Measurements from ENCODE around the gene EML1. TPM values are rescaled to one million over a fixed set of nuclear protein-coding genes. Genes with fewer than 3 reads are reported as not detected.

Gene EML1
- total RNA-seq, 1 donor from 2014 or later: 29.9 TPM

DNA sequence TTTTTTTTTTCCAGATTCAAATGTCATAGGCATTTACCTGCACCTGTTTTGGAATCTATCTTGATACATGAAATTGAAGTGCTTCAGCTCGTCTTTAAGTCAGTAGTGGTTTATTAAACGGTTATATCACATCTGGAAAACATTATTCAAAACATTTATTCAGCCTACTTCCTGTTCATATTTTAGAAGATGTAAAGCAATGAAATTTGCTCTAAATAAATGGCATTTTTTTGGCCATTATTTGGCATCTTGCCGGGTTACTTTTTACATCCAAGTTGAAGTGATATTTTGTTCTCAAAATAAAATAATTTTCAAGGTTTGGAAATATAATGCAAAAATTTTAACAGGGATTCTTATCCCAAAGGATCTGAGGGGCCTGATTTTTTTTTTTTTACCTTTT is 103.1 kb downstream of the EML1 start:
- no peak for DNase-seq (ENCODE audit: low read depth in 2 of 2)

DNA sequence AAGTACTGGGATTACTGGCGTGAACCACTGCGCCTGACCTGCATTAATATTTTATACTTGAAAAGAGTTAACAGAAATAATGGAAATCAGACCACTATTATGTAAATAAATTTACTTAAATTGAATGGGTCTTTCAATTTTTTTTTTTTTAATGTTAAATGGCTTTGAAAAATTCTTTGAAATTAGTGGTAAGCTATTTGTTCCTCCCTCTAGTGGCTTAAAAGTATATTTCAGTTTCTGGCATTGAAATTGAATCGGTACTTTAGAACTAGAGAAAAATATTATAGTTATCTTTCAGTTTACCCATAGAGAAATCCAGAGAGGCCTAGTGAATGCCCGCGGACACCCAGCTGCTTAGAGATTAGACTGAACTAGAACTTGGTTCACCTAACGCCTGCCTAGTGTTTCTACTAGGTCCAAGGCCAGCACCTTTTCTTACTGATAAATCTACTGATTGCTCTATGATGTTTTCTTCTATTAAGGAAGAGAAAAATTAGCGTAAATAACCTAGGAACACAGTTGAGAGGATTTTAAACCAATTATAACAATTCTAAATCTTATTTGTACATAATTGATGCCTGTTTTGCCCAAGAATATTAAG is 106.5 kb downstream of the EML1 start:
- peak; percentile 11 to 29 for DNase-seq (ENCODE audit: low read depth in 2 of 2)

DNA sequence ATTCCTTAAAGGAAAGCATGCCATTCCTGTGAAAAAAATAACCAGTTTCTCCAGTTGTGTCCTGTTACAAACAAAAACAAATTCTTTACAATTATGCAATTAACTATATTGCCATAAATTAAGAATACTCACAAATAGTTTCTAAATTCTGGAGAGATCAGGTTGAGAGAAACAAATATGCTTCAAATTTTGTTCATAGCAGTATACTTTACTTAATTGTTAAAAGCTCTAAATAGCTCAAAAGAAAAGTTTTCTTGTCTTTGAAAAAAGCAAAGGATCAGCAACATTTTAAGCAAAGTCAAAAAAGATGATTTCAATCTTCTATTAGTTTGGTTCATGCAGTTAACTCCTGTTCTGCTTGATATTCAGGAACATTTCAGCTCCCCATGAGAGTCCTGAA is 109.7 kb downstream of the EML1 start:
- DNase-seq (ENCODE audit: low read depth in 2 of 2): no peak

DNA sequence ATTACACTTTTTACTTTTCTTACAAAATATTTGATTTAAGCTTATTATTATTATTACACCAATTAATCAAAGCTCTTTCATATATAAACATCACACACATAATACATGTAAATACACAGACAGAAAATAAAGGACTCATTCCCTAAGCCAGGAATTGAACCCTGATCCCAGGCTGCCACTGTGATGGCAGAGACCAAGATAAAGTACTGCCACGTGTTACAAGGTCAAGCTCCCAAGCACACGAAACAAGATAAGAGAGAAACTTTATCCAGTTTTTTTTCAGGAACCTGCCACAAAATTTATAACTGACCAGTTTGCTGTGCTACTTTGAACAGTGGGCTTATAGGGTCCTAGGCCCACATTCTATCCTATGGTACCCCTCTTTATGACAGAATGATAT is 111.3 kb downstream of the EML1 start:
- no peak for DNase-seq (ENCODE audit: low read depth in 2 of 2)

DNA sequence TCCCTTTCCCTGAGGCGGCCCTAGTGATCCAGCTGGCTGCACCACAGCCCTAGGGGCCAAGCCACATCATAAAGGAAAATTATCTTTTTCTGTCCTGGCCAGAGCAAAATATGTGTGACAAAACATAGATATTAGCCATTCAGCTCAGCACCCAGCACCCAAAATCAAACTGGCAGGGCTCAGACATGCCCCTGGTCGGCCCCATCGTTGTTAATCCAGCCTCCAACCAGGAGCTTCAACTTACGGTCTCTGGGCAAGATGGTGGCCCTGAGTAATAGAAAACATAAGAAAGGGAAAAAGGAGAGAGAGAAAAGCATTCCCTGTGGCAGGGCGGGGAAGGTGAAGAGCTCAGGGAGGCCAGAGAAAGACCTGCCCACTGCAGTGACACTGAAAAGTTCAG is 111.9 kb downstream of the EML1 start:
- DNase-seq (ENCODE audit: low read depth in 2 of 2): no peak

DNA sequence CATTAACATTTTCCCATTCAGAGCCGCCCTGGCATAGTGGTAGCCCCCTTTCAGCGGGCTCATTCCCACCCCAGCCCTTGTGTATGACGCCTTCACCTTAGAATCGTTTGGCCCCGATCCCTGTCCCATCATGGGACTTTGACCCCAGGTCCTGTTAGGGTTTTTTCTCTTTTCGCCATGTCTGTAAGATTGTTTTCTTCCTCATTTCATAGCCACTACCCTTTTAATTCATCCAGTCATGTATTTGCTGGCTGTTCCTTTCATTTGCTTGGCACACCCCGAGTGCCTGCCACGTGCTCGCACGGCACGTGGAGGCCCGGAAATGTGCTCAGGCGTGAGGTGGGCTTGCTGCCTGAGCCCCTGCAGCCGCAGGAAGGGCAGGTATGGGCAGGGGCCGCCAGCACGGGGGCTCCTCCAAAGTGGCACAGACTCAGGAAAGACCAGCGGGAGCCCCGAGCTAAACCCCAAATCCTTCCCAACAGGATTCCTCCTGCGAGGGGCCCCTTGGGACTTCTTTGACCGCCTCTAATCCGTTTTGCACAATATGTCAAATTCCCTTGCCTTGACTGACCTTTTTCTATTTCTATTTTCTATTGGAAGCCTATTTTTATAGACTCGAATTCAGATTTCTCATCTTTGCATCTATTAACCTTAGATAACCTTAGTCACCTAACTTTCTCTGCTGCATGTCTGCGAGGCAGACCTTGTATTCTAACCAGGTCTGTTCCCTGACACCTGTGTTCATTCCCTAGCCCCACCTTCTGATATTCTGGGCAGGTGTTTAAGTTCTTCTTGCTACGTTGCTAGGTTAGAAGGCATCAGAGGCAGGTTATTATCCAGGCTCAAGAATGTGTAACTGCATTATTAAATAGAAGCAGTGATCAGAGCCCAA is 114.8 kb downstream of the EML1 start:
- no peak for DNase-seq (ENCODE audit: low read depth in 2 of 2)

DNA sequence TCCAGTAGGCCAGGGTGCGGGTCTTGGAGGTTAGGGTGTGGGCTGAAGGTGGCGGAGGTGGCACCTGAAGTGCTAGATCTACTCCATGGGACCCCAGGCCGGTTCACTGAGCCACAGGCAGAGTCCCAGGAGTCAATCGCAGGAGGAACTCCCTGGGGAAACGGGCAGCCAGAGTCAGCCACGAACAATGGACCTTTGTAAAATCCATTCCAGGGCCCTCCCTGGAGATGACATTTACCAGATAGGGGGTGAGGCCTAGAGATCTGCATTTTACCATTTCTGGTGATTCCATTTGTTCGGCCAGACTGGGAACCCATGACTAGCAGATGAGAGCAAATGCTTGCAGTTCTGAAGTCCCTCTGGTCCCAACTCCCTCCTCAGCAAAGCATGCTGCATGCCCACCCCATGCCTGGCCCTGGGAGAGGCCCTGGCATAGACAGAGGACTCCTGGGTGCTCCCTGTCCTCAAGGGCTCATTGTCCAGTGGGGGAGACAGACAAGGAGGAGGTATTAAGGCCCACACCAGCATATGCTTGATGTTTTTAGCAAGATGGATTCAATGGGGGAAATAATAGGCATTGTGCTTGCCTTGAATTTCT is 115.5 kb downstream of the EML1 start:
- no peak for DNase-seq (ENCODE audit: low read depth in 2 of 2)

DNA sequence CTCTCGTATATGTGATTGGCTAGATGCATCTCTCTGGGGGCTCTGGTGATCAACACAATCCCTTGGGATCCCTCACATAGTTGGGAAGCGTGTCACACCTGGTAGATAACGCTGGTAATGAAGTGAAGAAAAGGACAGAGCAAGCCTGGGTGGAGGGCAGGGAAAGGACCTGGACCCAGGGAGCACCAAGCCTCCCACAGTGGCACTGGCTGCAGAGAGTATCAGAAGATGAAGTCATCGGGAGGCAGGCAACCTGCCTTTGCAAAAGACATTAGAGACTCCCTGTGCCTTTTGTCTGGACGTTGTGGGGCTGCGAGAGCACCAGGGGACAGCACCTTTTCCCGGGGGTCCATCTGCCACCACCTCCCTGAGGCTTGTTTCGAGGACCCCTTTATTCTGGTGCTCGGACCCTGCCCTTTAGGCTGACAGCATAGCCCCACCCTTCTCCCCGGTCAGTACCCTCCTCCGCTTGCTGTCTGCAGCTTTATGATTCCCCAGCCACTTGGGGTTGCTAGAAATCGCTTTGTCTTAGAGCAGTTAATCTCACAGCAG is 116.4 kb downstream of the EML1 start:
- no peak for DNase-seq (ENCODE audit: low read depth in 2 of 2)

DNA sequence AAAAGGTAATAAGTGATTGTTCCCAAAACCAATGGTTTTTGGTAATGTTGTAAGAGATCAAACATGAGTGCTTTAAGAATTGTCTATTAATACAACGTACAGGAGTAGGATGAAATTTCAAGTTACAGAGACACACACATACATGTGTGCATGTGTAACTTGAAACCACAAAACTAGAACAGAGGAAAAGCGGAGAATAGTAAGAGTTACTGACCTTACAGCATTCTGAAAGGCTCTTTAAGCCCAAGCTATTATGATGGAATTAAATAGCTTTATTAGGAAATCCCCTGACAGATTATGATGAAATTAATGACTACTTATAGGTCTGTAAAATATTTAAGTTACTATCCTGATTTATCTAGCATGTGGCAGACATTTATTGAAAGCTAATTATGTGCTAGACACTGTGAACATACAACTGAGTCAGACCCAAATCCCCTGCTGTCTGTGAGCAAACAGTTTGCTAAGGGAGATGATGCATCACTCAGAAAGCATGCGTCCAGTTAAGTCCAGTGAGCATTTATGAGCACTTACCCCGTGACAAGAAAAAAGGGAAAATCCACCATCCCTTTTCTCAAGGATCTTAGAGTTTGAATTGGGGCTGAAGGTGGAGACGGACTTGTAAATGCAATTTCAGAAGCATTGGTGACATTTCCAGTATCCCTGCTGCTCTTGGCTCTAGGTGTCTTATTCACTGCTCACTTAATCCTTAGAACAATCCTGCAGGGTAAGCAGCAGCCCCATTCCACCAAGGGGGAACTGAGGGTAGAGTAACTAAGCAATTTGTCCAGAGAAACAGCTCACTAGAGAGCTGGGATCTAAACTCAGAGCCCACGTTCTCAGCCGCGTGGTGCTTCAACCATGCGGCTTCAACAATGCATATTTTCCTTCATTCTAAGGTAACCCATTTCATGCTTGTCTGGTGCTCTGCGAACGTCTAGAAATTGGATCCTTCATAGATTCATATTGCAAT is 117.4 kb downstream of the EML1 start:
- no peak for DNase-seq (ENCODE audit: low read depth in 2 of 2)

DNA sequence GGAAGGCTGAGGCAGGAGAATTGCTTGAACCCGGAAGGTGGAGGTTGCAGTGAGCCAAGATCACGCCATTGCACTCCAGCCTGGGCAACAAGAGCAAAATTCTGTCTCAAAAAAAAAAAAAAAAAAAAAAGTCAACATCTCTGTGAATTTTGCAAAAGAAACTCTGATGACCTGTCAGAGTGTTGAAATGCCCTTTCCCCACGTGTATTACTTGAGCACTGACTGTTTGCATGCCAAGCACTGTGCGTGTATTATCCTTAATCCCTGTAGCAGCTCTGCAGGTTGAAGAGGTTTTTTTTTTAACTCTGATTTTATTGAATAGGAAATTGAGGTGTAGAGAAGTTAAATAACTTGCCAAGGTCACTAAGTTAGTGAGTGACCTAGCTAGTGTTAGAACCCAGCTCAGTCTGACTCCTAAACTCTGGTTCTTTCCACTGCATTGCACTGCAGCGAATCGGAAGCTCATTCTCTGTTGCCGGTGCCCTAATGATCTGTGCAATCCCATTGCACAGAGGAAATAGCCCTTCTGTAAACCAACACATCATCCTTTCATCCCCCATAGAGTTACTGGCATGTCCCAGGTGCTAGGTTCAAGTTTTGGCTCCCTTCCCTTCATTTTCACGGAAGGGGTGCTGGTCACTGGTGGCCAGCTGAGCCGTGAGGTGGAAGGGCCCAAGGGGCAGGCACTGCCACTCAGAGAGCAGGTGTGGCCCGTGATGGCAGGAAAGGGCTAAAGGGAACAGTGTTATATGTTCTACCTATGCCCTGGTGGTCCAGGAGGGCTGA is 122.3 kb downstream of the EML1 start:
- DNase-seq (ENCODE audit: low read depth in 2 of 2): no peak

DNA sequence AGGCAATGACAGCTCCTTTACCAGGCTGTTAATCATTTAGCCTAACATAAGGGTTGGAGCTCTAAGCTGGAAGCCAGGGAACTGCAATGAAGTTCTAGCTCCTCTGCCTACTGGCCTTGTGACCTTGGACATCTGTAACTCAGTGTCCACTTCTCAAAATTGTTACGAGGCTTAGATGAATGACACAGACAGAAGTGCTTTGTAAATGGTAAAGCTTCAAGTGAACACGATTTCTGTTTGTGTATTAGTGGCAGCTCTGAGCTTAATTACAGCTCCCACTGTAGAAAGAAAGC is 122.8 kb downstream of the EML1 start:
- DNase-seq (ENCODE audit: low read depth in 2 of 2): no peak

DNA sequence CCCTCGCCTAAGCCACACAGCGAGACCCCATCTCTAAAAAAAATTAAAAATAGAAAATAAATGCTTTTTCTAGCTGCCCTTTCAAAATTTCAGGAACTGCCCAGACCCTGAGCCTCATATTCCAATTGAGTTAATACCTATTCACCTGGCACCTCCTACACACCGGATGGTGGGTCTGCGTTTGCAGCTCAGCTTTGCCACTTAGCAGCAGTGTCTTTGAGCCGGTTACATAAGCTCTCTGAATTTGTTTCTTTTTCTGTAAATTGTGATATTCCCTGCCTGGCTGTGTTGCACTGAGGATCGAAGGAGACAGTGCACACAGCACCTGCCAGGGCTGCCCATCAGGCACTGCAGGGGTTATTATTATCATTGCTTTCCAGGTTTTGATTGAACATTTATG is 125.6 kb downstream of the EML1 start:
- no peak for DNase-seq (ENCODE audit: low read depth in 2 of 2)

DNA sequence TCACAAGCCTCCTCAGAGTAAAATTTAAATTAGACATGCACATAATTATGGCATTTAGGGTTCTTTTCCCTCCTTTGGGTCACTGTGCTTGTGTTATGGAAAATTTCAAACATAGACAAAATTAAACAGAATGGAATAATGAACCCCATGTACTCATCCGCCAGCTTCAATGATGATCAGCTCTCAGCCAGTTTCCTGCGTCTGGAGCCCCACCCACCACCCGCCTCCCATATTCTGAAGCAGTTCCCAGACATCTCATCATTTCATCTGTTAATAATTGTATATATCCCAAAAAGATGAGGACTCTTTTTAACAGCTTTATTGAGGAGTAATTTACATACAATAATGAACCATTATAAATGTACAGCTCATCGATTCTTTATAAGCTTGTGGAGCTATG is 128.2 kb downstream of the EML1 start:
- DNase-seq (ENCODE audit: low read depth in 2 of 2): no peak

DNA sequence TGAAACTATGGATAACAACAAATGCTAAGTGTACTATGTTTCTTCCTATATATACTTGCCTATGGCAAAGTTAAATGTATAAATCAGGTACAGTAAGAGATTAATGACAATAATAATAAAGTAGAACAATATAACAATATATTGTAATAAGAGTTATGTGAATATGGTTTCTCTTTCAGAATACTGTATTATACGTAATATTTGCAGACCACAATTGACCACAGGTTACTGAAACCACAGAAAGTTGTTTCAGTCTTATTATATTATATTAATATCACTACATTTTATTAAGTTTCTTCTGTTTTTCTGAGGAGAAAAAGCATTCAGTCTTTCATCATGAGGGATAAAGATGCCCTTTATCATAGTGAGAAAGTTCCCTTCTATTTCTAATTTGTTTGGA is 131.2 kb downstream of the EML1 start:
- DNase-seq (ENCODE audit: low read depth in 2 of 2): no peak

DNA sequence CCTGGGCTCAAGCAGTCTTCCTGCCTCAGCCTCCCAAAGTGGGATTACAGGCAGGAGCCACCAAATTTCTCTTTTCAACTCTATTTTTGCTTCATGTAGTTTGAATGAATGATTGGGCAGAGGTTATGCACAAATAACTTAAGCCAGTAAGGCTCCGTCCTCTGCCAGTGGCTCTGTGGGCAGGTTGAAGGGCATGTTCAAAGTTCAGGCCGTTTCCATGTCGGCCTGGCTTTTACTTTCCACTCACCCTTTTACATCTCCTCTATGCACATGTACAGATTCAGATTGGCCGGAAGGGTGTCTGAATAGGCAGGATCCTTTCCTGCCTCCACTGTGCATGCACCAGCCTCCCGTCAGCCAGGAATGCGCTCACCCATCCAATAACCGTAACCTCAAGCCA is 132.3 kb downstream of the EML1 start:
- no peak for DNase-seq (ENCODE audit: low read depth in 2 of 2)

DNA sequence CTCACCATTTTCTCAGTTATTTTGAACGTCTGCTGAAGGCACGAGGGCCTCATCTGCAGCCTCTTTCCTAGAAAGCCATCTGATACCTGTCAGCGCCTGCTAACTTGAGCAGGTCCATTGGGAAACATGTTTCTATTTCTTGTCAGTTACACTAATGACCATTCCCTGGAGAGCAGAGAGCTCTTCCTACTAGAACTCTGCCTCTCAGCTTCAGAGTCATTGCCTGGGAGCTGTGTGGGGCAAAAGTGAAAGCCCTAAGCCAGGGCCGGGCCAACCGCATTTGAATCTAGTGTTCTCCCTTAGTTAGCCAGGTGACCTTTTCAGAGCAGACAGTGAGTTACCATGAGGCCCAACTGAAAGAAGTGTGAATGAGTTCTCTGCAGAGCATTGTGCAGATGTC is 135.8 kb downstream of the EML1 start:
- no peak for DNase-seq (ENCODE audit: low read depth in 2 of 2)

DNA sequence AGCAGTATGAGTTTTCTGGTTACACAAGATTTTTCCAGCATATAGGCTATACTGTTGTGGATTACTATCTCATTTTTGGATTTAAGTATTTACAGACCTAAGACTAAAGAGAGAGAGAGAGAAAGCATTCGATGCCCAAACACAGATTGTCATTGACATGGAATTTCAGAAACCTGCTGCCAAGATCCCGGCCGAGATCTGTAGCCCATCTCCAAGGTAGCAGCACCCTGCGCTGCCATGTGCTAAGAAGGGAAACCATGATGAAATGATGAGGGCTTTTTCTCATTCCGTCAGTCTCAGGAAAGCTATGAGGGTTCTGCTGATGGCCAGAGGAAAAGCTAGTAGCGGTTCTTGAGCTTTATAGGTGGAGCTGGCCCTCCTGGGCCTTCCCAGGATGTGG is 136.4 kb downstream of the EML1 start:
- no peak for DNase-seq (ENCODE audit: low read depth in 2 of 2)

DNA sequence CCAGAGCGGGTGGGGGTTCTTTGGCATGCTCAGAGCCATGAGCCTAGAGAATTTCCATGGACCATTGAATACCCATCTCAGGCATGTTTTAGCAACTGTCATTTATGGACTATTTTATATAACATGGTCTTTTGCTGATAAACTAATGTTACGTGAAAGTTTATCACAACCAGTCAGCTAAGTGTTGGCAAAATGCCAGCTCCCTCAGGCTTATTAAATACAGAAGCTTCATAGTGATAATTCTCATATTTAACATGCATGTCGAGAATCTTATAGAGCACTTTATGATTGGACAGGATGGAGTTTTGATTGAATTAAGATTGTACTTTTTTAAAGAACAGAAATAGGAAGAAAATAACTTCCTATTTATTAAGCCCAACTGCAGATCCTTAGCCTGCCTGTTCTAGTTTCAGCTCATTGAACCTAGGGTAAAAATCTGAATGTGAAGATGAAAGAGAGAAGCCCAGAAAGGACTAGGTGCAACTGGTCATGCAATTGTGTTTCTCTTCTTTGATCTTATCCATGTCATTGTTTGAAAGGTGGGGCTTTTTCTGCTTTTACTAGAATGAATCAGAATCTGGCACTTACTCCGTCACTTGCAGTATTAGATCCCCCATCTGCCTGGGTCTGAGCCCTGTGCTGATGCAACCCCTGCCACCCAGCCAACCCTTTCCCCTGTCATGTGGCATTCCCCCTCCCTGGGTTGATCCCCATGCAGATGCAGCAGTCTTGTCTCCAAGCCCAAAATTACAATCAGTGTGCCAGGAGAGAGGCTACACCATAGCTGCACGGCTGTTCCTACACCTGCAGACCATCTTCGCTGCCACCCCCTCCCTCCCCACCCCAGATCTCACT is 137.4 kb downstream of the EML1 start:
- DNase-seq (ENCODE audit: low read depth in 2 of 2): no peak

DNA sequence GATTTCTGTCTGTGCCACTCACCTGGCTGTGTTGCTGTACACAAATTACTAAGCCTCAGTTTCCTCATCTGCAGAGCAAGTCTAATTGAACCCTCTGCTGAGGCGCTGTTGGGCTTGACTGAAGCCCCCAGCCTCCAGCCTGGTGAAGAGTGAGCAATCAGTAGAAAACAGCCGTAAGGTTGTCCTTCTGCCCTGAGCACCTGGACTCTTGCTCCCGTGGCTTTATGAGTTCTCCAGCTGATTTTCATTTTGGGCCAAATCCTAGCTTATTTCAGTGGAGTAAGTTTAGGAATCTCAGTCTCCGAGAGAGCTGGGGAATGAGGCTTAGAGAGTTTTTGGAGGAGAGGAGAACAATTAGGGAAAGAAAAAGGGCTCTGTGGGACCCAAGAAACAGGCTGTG is 138.1 kb downstream of the EML1 start:
- no peak for DNase-seq (ENCODE audit: low read depth in 2 of 2)

DNA sequence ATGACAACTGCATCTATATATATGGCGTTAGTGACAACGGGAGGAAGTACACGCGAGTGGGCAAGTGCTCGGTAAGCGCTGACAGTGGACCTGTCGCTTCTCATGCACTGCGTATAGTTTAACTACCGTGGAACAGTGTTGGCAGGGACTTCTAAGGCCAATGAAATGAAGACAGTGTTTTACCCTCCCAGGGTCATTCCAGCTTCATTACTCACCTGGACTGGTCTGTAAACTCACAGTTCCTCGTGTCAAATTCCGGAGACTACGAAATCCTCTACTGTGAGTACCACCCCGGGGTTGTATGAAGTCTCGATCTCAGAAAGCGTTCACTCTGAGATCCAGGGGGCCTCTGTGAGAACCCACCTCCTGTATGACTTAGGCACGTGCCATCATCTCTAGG is 142.8 kb downstream of the EML1 start:
- no peak for DNase-seq (ENCODE audit: low read depth in 2 of 2)
